H1 (cell line): Measurements from ENCODE around the gene DSTN. TPM values are rescaled to one million over a fixed set of nuclear protein-coding genes. Genes with fewer than 3 reads are reported as not detected.

Source experiments
- CTCF ChIA-PET: fragments of 300-600 bp; sonication (Branson Sonifier 250); formaldehyde crosslinking; loops from one replicate; lab custom pipeline; 2021; ENCODE audit not compliant: partially characterized antibody; lab: Charles Lee
- POLR2A ChIA-PET: fragments of 300-600 bp; sonication (Branson Sonifier 250); formaldehyde crosslinking; loops from one replicate; lab custom pipeline; 2021; ENCODE audit warnings: inconsistent platforms; ENCODE audit not compliant: partially characterized antibody; lab: Charles Lee
- DNase-seq, 2 experiments: peaks; one replicate each; pipeline versions ENCODE4 v3.0.0 to v3.0.0-alpha.2; 2010 to 2022; ENCODE audit warnings: low spot score in 2 of 2, low read depth in 1 of 2, mixed read lengths in 1 of 2
- FAIRE-seq: peaks from 2 replicates; lab custom pipeline; 2011; peaks lifted over from hg19 to GRCh38; lab: Jason Lieb, UNC
- H2AFZ ChIP-seq: 2 replicates; pipeline ENCODE4 v1.8.1; 2012; ENCODE audit warnings: low read length, inconsistent platforms
- H2AK5ac ChIP-seq: 2 replicates; pipeline ENCODE4 v1.6.1; 2013; ENCODE audit warnings: low read depth, low read length
- H2BK120ac ChIP-seq: replicated peaks from 2 replicates; pipeline ENCODE3; 2013; ENCODE audit warnings: low read depth, low read length, inconsistent platforms
- H2BK12ac ChIP-seq: 2 replicates; pipeline ENCODE4 v1.6.1; 2013; ENCODE audit warnings: low read depth, low read length
- H2BK15ac ChIP-seq: 2 replicates; pipeline ENCODE4 v1.6.1; 2013; ENCODE audit warnings: low read length
- H2BK20ac ChIP-seq: 2 replicates; pipeline ENCODE4 v1.6.1; 2013; ENCODE audit warnings: low read length
- H2BK5ac ChIP-seq: 2 replicates; pipeline ENCODE4 v1.6.1; 2013; ENCODE audit warnings: low read depth, low read length
- H3K14ac ChIP-seq: 2 replicates; pipeline ENCODE4 v1.6.1; 2013; ENCODE audit warnings: inconsistent platforms; ENCODE audit not compliant: insufficient read length
- H3K18ac ChIP-seq: 2 replicates; pipeline ENCODE4 v1.6.1; 2013; ENCODE audit warnings: low read length; ENCODE audit errors: extremely low read depth
- H3K23ac ChIP-seq: 2 replicates; pipeline ENCODE4 v1.6.1; 2013; ENCODE audit warnings: inconsistent platforms; ENCODE audit not compliant: insufficient read length
- H3K23me2 ChIP-seq: 2 replicates; pipeline ENCODE4 v1.6.1; 2013; ENCODE audit warnings: low read depth, low read length
- H3K27ac ChIP-seq: 2 replicates; pipeline ENCODE4 v1.6.1; 2011; ENCODE audit warnings: low read depth, low read length, inconsistent platforms
- H3K27me3 ChIP-seq, 4 experiments: replicated peaks in 1 of 4; 1 replicate in 1 of 4; 2 replicates in 3 of 4; pipeline versions ENCODE4 v1.6.1 to v1.8.1; 2011 to 2013; ENCODE audit warnings: low read length in 3 of 4, mild to moderate bottlenecking in 3 of 4, inconsistent platforms in 2 of 4, mixed read lengths in 2 of 4, moderate library complexity in 1 of 4; ENCODE audit not compliant: control insufficient read depth in 3 of 4, insufficient read depth in 3 of 4; ENCODE audit errors: extremely low read depth in 1 of 4
- H3K36me3 ChIP-seq, 4 experiments: 2 replicates each; pipeline versions ENCODE4 v1.6.1 to v1.8.1; 2011 to 2013; ENCODE audit warnings: mild to moderate bottlenecking in 4 of 4, low read length in 3 of 4, moderate library complexity in 2 of 4, control low read depth in 1 of 4, inconsistent platforms in 1 of 4; ENCODE audit not compliant: insufficient read depth in 4 of 4, control insufficient read depth in 2 of 4
- H3K4ac ChIP-seq: replicated peaks from 2 replicates; pipeline ENCODE3; 2013; ENCODE audit warnings: low read length, low read depth, mixed read lengths, inconsistent platforms; ENCODE audit not compliant: insufficient read length
- H3K4me1 ChIP-seq, 4 experiments: replicated peaks in 1 of 4; 1 replicate in 1 of 4; 2 replicates in 3 of 4; pipeline versions ENCODE4 v1.6.1 to v1.8.1; 2011 to 2013; ENCODE audit warnings: low read length in 3 of 4, inconsistent platforms in 2 of 4, mixed read lengths in 1 of 4; ENCODE audit not compliant: insufficient read depth in 4 of 4, control insufficient read depth in 3 of 4
- H3K4me2 ChIP-seq, 2 experiments: 2 replicates each; pipeline versions ENCODE4 v1.6.1 to v1.8.1; 2011 to 2013; ENCODE audit warnings: low read depth in 2 of 2, low read length in 2 of 2, control low read depth in 1 of 2, inconsistent platforms in 1 of 2, mild to moderate bottlenecking in 1 of 2; ENCODE audit not compliant: insufficient read depth in 1 of 2
- H3K4me3 ChIP-seq, 4 experiments: fragments of 200-600, 300-600 bp in 1 of 4; sonication (generic), shearing (Covaris generic), sonication (Bioruptor Twin) in 1 of 4; 2 replicates each; pipeline versions ENCODE4 v1.5.1 to v1.8.1; 2011 to 2016; ENCODE audit warnings: low read length in 4 of 4, low read depth in 3 of 4, control low read depth in 2 of 4, inconsistent platforms in 2 of 4, mild to moderate bottlenecking in 2 of 4, mixed read lengths in 1 of 4, moderate library complexity in 1 of 4; ENCODE audit not compliant: insufficient read depth in 2 of 4; ENCODE audit errors: extremely low read depth in 1 of 4
- H3K56ac ChIP-seq: replicated peaks from 2 replicates; pipeline ENCODE3; 2013; ENCODE audit warnings: low read depth, mild to moderate bottlenecking, mixed read lengths, low read length, inconsistent platforms; ENCODE audit not compliant: insufficient read length
- H3K79me1 ChIP-seq: 2 replicates; pipeline ENCODE4 v1.6.1; 2013; ENCODE audit warnings: low read depth, low read length, control low read depth
- H3K79me2 ChIP-seq, 2 experiments: 2 replicates each; pipeline versions ENCODE4 v1.6.1 to v1.8.1; 2012 to 2013; ENCODE audit warnings: low read length in 2 of 2, mild to moderate bottlenecking in 2 of 2, inconsistent platforms in 1 of 2; ENCODE audit not compliant: insufficient read depth in 2 of 2, control insufficient read depth in 1 of 2
- H3K9ac ChIP-seq, 4 experiments: replicated peaks in 1 of 4; 1 replicate in 1 of 4; 2 replicates in 3 of 4; pipeline versions ENCODE4 v1.6.1 to v1.8.1; 2011 to 2013; ENCODE audit warnings: low read depth in 3 of 4, low read length in 3 of 4, control low read depth in 2 of 4, mild to moderate bottlenecking in 2 of 4, moderate library complexity in 2 of 4, inconsistent platforms in 1 of 4; ENCODE audit errors: extremely low read depth in 1 of 4
- H3K9me3 ChIP-seq, 2 experiments: 2 replicates each; pipeline versions ENCODE4 v1.6.1 to v1.8.1; 2012 to 2013; ENCODE audit warnings: mild to moderate bottlenecking in 2 of 2, moderate library complexity in 2 of 2, control low read depth in 1 of 2, inconsistent platforms in 1 of 2, low read depth in 1 of 2, low read length in 1 of 2, mixed read lengths in 1 of 2; ENCODE audit not compliant: insufficient read depth in 2 of 2
- H4K20me1 ChIP-seq, 2 experiments: replicated peaks in 1 of 2; 2 replicates each; pipeline versions ENCODE3 to v1.8.1; 2011 to 2013; ENCODE audit warnings: inconsistent platforms in 2 of 2, low read length in 2 of 2, mild to moderate bottlenecking in 1 of 2; ENCODE audit not compliant: insufficient read depth in 2 of 2, control insufficient read depth in 1 of 2
- H4K5ac ChIP-seq: 2 replicates; pipeline ENCODE4 v1.6.1; 2013; ENCODE audit warnings: low read length, low read depth, mixed read lengths, inconsistent platforms; ENCODE audit not compliant: insufficient read length
- H4K8ac ChIP-seq: 2 replicates; pipeline ENCODE4 v1.8.0; 2013; ENCODE audit warnings: mild to moderate bottlenecking, moderate library complexity, low read length, inconsistent platforms; ENCODE audit not compliant: insufficient read depth; ENCODE audit errors: extremely low read depth
- H4K91ac ChIP-seq: replicated peaks from 2 replicates; pipeline ENCODE3; 2013; ENCODE audit warnings: low read length, mixed read lengths, inconsistent platforms; ENCODE audit not compliant: insufficient read length
- CREB1 ChIP-seq: IDR thresholded peaks from 2 replicates; pipeline ENCODE4 v1.6.1; 2012; ENCODE audit warnings: inconsistent platforms
- EZH2 ChIP-seq: fragments of 200-600 bp; sonication (generic); IDR thresholded peaks from 2 replicates; pipeline ENCODE4 v1.7.1; 2012; ENCODE audit warnings: low read depth, mild to moderate bottlenecking, moderate library complexity, low read length, inconsistent platforms; ENCODE audit not compliant: severe bottlenecking
- GTF2F1 ChIP-seq: IDR thresholded peaks from 2 replicates; pipeline ENCODE4 v1.6.1; 2012; ENCODE audit warnings: low read depth, low read length, improper control_type of control experiment, borderline replicate concordance
- HDAC2 ChIP-seq, 2 experiments: fragments of 300-600 bp in 1 of 2; sonication (generic) in 1 of 2; IDR thresholded peaks; 2 replicates each; pipeline ENCODE4 v1.6.1; 2011 to 2012; ENCODE audit warnings: low read depth in 2 of 2, low read length in 2 of 2, mild to moderate bottlenecking in 2 of 2, moderate library complexity in 2 of 2, borderline replicate concordance in 1 of 2, inconsistent platforms in 1 of 2
- KDM4A ChIP-seq: IDR thresholded peaks from one replicate; pipeline ENCODE4 v1.7.1; 2012; ENCODE audit warnings: low read depth, mild to moderate bottlenecking, moderate library complexity, low read length, inconsistent platforms; ENCODE audit not compliant: severe bottlenecking
- MAFK ChIP-seq: IDR thresholded peaks from 2 replicates; pipeline ENCODE4 v1.6.1; 2012; ENCODE audit warnings: low read depth, mild to moderate bottlenecking, improper control_type of control experiment, low read length
- NANOG ChIP-seq: IDR thresholded peaks from 2 replicates; pipeline ENCODE4 v1.6.1; 2011; ENCODE audit warnings: low read length, low read depth, mild to moderate bottlenecking, inconsistent platforms; ENCODE audit not compliant: insufficient read depth, poor library complexity, severe bottlenecking
- NRF1 ChIP-seq: IDR thresholded peaks from 2 replicates; pipeline ENCODE4 v1.6.1; 2011; ENCODE audit warnings: mild to moderate bottlenecking, low read depth, low read length, improper control_type of control experiment
- POU5F1 ChIP-seq: IDR thresholded peaks from 2 replicates; pipeline ENCODE4 v1.6.1; 2011; ENCODE audit warnings: low read depth, mild to moderate bottlenecking, low read length, moderate library complexity
- RNF2 ChIP-seq: fragments of 200-900, 300-1000 bp; sonication (generic); IDR thresholded peaks from 2 replicates; pipeline ENCODE4 v1.7.1; 2016; ENCODE audit warnings: borderline replicate concordance, low read depth, mild to moderate bottlenecking, antibody characterized with exemption, low read length; ENCODE audit not compliant: poor library complexity, severe bottlenecking; ENCODE audit errors: missing control alignments
- SUZ12 ChIP-seq: fragments of 200-600 bp; sonication (generic); IDR thresholded peaks from 2 replicates; pipeline ENCODE4 v1.6.1; 2012; ENCODE audit warnings: mild to moderate bottlenecking, inconsistent platforms, low read length, moderate library complexity, mixed read lengths
- TCF12 ChIP-seq: IDR thresholded peaks from 2 replicates; pipeline ENCODE4 v1.6.1; 2011; ENCODE audit warnings: low read depth, mild to moderate bottlenecking, low read length
- WGBS, 2 experiments: shearing (Covaris generic) in 1 of 2; methylation state at CpG; one replicate each; pipeline versions ENCODE4 v1.1.6 to v1.1.7; 2013 to 2015; ENCODE audit warnings: low lambda C conversion rate in 2 of 2, mixed read lengths in 2 of 2, inconsistent platforms in 1 of 2, low coverage in 1 of 2, missing lambda C conversion rate in 1 of 2; ENCODE audit not compliant: insufficient replicate concordance in 2 of 2, insufficient coverage in 1 of 2, insufficient read length in 1 of 2; ENCODE audit errors: extremely low coverage in 1 of 2, missing lambda C conversion rate in 1 of 2; 5-methylcytosine and 5-hydroxymethylcytosine counted together
- polyA plus RNA-seq, 7 experiments: library from polyadenylated mRNA; depleted of rRNA in 3 of 7; stranded (reverse) in 5 of 7; unstranded in 2 of 7; fragments of >200 nt in 5 of 7; fragments of 200-250 nt in 2 of 7; gene quantifications; 1 replicate in 5 of 7; 2 replicates in 1 of 7; 4 replicates in 1 of 7; pipeline versions ENCODE4 v1.2.1 to v1.2.3, GENCODE V29; 2011 to 2013; ENCODE audit warnings: missing spikeins in 2 of 7, mixed read lengths in 2 of 7
- total RNA-seq: library from RNA; stranded (reverse); fragmentation: NEBNext Ultra II Directional; extraction: Animal tissue kit (Norgen Biotek cat#: 25700); gene quantifications from 2 replicates; pipeline ENCODE4 v1.2.1, GENCODE V29; 2021

DSTN gene
- total and polyA plus RNA-seq, 2 of the 8 experiments (the other 6 are each of a cell fraction or from before 2014, with no cell fraction given) = 43.3 to 208 TPM

- no peak overlapping the region for H4K8ac ChIP-seq
- H2BK12ac ChIP-seq = no peak overlapping the region
- H4K5ac ChIP-seq = no peak overlapping the region
- DNase-seq (no peak), FAIRE-seq (no peak)
- no peak overlapping the region for H3K23ac ChIP-seq
- CTCF ChIA-PET = interaction anchor here (0.6 to 1.6 kb wide), 4 partner anchors 9 to 369 kb away, joined by 3 to 4 read pairs (median 3); no protein-coding TSS in a partner anchor
- no peak overlapping the region for H3K4me3 ChIP-seq
- no peak overlapping the region for H2BK15ac ChIP-seq
- H3K79me1 ChIP-seq = peaks cover 11% of the 10 kb centered on the region
- no peak overlapping the region for H2AK5ac ChIP-seq
- WGBS, 2 experiments = 80% methylated on average over 4 of the region's 4 CpGs; no CpG with 5 or more reads in 1 of the 2 experiments
- no peak overlapping the region for H2BK20ac ChIP-seq
- POLR2A ChIA-PET = interaction anchor here (1.3 to 2.2 kb wide), 4 partner anchors 9 to 22 kb away, joined by 3 to 10 read pairs (median 3); partner anchors contain the start of gene DSTN
- no peak overlapping the region for H3K27ac ChIP-seq
- no peak overlapping the region for H3K4ac ChIP-seq
- H3K23me2 ChIP-seq = no peaks in the 10 kb centered on the region; the same call in 1 of the 2 replicates
- H3K4me1 ChIP-seq = peaks cover 0 to 8% (median 2%) of the 10 kb centered on the region in 4 experiments; a peak in 2 of 7 replicates
- no peaks in the 10 kb centered on the region for H3K36me3 ChIP-seq
- no peak overlapping the region for H2BK5ac ChIP-seq
- H3K9me3 ChIP-seq = no peaks in the 10 kb centered on the region
- H3K18ac ChIP-seq = no peak overlapping the region
- H2AFZ ChIP-seq = no peak overlapping the region
- H4K20me1 ChIP-seq = peaks cover 0 to 3% of the 10 kb centered on the region in 2 experiments
- H3K56ac ChIP-seq = no peak overlapping the region
- no peak overlapping the region for H3K9ac ChIP-seq
- no peak overlapping the region for H4K91ac ChIP-seq
- no peaks in the 10 kb centered on the region for H3K27me3 ChIP-seq
- H2BK120ac ChIP-seq = no peak overlapping the region
- H3K4me2 ChIP-seq = no peak overlapping the region
- H3K14ac ChIP-seq = no peak overlapping the region
- H3K79me2 ChIP-seq = peaks cover 6 to 95% of the 10 kb centered on the region in 2 experiments; a peak in 3 of 4 replicates
- no peak for TF ChIP-seq HDAC2 (IDR thresholded peaks at IDR 0.05; ENCODE audit: borderline replicate concordance in 1 of 2, low read depth in 2 of 2, low read length in 2 of 2)
- no peak for TF ChIP-seq SUZ12
- TF ChIP-seq POU5F1 = no peak
- TF ChIP-seq CREB1 = no peak
- TF ChIP-seq KDM4A = no peak
- TF ChIP-seq NANOG = no peak
- TF ChIP-seq RNF2 = no peak
- no peak for TF ChIP-seq MAFK
- no peak for TF ChIP-seq NRF1
- TF ChIP-seq TCF12 = no peak
- no peak for TF ChIP-seq EZH2
- TF ChIP-seq GTF2F1 = no peak
Measured at GRCh38 chr20:17579369-17580039, 9.6 kb downstream of the DSTN start.
